Prostate gland (tissue), 2 donors: ENCODE data around the gene PTRH1. TPM values are rescaled to one million over a fixed set of nuclear protein-coding genes. Genes with fewer than 3 reads are reported as not detected.

ENCODE experiments used
- DNase-seq: peaks from one replicate; pipeline ENCODE4 v3.0.0-alpha.2; 2019; ENCODE audit warnings: low spot score
- H3K27ac ChIP-seq, 2 donors: fragments of 200-600 bp; sonication (generic); 2 replicates each; pipeline ENCODE4 v1.5.1; 2017 to 2019
- H3K27me3 ChIP-seq: fragments of 200-600 bp; sonication (generic); replicated peaks from 2 replicates; pipeline ENCODE4 v1.5.1; 2019; ENCODE audit not compliant: insufficient read depth
- H3K36me3 ChIP-seq, 2 donors: fragments of 200-600 bp; sonication (generic); 1 replicate in 1 of 2; 2 replicates in 1 of 2; pipeline versions ENCODE4 v1.5.1 to v1.8.1; 2017 to 2019
- H3K4me1 ChIP-seq: fragments of 200-600 bp; sonication (generic); replicated peaks from 2 replicates; pipeline ENCODE4 v1.5.1; 2019
- H3K4me3 ChIP-seq, 2 donors: fragments of 200-600 bp; sonication (generic); 2 replicates each; pipeline ENCODE4 v1.5.1; 2017 to 2019
- H3K9me3 ChIP-seq: fragments of 200-600 bp; sonication (generic); 2 replicates; pipeline ENCODE4 v1.5.1; 2017
- CTCF ChIP-seq, 4 experiments: fragments of 200-600 bp in 2 of 4; fragments of 450-650 bp in 2 of 4; sonication (generic) in 2 of 4; IDR thresholded peaks; 1 replicate in 3 of 4; 2 replicates in 1 of 4; pipeline ENCODE4 v1.5.1; 2016 to 2019; ENCODE audit warnings: antibody characterized with exemption in 4 of 4, mild to moderate bottlenecking in 2 of 4, moderate library complexity in 2 of 4
- POLR2A ChIP-seq: fragments of 450-650 bp; IDR thresholded peaks from one replicate; pipeline ENCODE4 v1.6.1; 2016; ENCODE audit warnings: antibody characterized with exemption, mild to moderate bottlenecking
- POLR2AphosphoS5 ChIP-seq: sonication (generic); formaldehyde crosslinking; IDR thresholded peaks from one replicate; pipeline ENCODE4 v1.6.1; 2017; ENCODE audit warnings: antibody characterized with exemption
- WGBS: methylation state at CpG from one replicate; pipeline ENCODE4 v1.1.5; 2018; 5-methylcytosine and 5-hydroxymethylcytosine counted together
- intact Hi-C: fragments of 100-400 bp; cut with DNase I; formaldehyde crosslinking; loops from one replicate; pipeline ENCODE4 v1.14.2; 2022
- total RNA-seq, 2 donors: library from RNA; depleted of rRNA; stranded (reverse); fragments of >200 nt; gene quantifications; one replicate each; pipeline ENCODE4 v1.1.0, GENCODE V29; 2016

The PTRH1 gene
- 10 to 100 TPM; 25.4 to 28.6 TPM for total RNA-seq

GRCh38 chr9:127715470-127716337 lies at the start of gene PTRH1, which contains the start of gene TTC16:
Gene PTRH1 (minus strand): TSS chr9:127715663. CDS start chr9:127715639, 24 bp downstream.
Gene TTC16 (plus strand): TSS chr9:127716079. CDS start chr9:127716146, 67 bp downstream.
- intact Hi-C loops, result loop anchor here (5.0 kb wide), 1 partner anchor 103 kb away; the partner anchor contains the start of gene STXBP1
- 3% methylated on average over 64 of the region's 65 CpGs for WGBS
- Histone ChIP-seq H3K36me3 (no peaks in the 10 kb centered on the region), H3K4me3 (peak within 1 kb of the TSS; percentile 64 to 65), H3K27ac (peak within 1 kb of the TSS; percentile 79 to 86), H3K9me3 (no peaks in the 10 kb centered on the region), H3K4me1 (no peaks in the 10 kb centered on the region), H3K27me3 (no peaks in the 10 kb centered on the region)
- DNase-seq, result peak; percentile 97
- TF ChIP-seq POLR2AphosphoS5 (peak; percentile 94), POLR2A (peak; percentile 50), CTCF (IDR thresholded peaks at IDR 0.05) (peak in 2 of 4 experiments; percentile 1 to 31)

- intact Hi-C loops, result no loop called here
- Histone ChIP-seq H3K36me3 (no peaks in the 10 kb centered on the region), H3K27me3 (no peaks in the 10 kb centered on the region), H3K9me3 (no peaks in the 10 kb centered on the region), H3K4me1 (no peaks in the 10 kb centered on the region), H3K4me3 (no peak overlapping the region), H3K27ac (no peak overlapping the region)
- 45% methylated on average over 7 of the region's 7 CpGs for WGBS
- TF ChIP-seq CTCF (IDR thresholded peaks at IDR 0.05), result peak in 1 of 4 experiments; percentile 27
- TF ChIP-seq POLR2A, result no peak
- DNase-seq, result no peak
Observed at GRCh38 chr9:127763918-127764384, 48.5 kb upstream of the PTRH1 start.

- WGBS, result 42% methylated on average over 16 of the region's 16 CpGs
- Histone ChIP-seq H3K27ac (no peak overlapping the region), H3K4me3 (no peak overlapping the region), H3K4me1 (no peaks in the 10 kb centered on the region), H3K9me3 (no peaks in the 10 kb centered on the region), H3K27me3 (no peaks in the 10 kb centered on the region), H3K36me3 (no peaks in the 10 kb centered on the region)
- no peak for DNase-seq
- intact Hi-C loops, result no loop called here
- TF ChIP-seq POLR2AphosphoS5 (no peak), POLR2A (no peak), CTCF (IDR thresholded peaks at IDR 0.05) (no peak)
Observed at GRCh38 chr9:127762111-127762676, 46.7 kb upstream of the PTRH1 start.

- H3K27me3 ChIP-seq, result no peaks in the 10 kb centered on the region
- no peaks in the 10 kb centered on the region for H3K4me1 ChIP-seq
- H3K27ac ChIP-seq, result no peak overlapping the region
- no peaks in the 10 kb centered on the region for H3K36me3 ChIP-seq
- no peaks in the 10 kb centered on the region for H3K9me3 ChIP-seq
- H3K4me3 ChIP-seq, result no peak overlapping the region
- intact Hi-C loops, result no loop called here
- no peak for DNase-seq
- TF ChIP-seq POLR2A (no peak), CTCF (IDR thresholded peaks at IDR 0.05) (no peak), POLR2AphosphoS5 (no peak)
- 38% methylated on average over 5 of the region's 5 CpGs for WGBS
Observed at GRCh38 chr9:127761491-127761956, 46.1 kb upstream of the PTRH1 start.
